DMS79 treated with DMSO at 0.1 percent for 48 hours (cell line): ENCODE measurements around the gene LNPEP.
"Not testable (repeated sequence)": the region's sequence is repeated elsewhere in the genome, so short reads cannot be mapped to it uniquely, and the experiment has no call there.

ENCODE experiments used
- DNase-seq: peaks from one replicate; lab custom pipeline; 2025; lab: John Stamatoyannopoulos, UW

Gene LNPEP

DNA sequence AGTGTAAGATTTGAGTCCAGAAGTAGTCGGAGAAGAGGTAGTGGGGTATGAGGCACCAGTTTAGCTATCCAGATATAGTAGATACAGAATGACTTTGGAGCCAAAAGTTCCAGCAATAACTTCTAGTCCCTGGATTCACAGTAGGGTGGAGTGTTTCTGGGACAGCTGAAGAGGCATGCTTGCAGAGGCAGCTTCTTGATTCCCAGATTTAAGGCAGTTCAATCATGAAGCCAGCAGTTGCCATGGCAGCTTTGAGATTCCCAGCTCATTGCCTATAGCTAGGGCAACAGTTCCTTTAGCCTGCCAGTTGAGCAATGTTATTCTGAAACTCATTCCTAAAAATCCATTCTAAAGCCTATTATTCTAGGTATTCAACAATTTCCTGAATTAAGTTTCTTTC is 127.4 kb downstream of the LNPEP start:
- peak; percentile 28 for DNase-seq

DNA sequence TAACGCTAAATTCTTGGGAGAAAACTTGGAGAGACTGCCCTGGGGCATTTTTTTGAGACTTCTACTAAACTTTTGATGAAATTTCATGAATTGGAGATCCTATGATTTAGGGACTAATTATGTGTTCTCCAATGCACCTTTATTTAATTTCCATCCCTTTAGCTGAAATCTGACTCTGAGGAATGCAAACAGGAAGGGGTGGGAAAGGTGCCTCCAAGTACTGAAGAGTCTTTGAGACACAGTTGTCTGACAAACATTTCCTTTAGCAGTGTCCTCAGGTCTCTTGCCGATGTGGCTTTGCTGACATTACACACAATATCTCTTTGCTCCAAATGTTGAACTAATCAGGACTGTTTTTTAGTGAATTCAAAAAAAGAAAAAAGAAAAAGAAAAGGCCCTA is 129.6 kb downstream of the LNPEP start:
- DNase-seq, result no peak

DNA sequence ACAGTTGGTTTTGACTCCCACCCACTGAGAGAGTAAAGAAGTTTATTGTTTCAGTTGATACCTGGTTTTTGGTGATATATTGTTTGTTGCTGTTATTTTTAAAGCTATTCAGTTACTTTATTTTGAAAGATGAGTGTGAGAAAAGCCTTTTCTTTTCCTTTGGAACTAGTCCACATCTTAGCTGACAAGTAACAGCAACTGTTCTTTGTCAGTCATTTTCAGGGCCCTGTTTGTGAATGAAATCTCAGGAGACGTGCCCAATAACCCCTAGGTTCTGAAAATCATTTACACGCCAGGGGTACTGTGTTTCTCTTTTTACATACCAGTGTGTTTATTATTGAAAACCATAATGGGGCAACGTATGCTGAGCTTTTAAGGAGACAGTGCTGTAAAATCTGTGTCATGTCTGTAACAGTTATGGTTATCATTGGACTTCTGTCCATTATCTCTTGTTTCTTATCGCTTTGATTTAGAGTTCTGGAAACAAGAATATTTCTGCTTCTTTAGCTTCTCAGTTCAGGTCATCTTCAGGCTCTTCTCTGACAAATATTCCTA is 131.5 kb downstream of the LNPEP start:
- no peak for DNase-seq

DNA sequence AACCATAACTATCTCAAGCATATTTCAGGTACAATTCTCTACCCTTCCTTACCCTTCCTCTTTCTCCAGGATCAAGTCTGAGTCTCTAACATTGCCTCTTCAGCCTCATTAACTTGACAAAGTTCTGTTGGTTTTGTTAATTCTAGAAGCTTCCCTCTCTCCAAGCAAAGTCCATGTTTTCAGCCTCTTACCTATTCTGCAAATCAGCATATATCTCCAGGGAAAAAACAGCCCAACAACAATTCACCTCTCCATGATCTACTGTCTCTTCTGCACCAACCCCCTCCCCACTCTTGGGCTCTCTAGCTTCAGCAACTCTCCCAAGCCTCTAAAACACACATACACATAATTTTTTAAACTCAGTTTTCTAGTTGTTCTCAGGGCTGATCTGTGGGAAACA is 134.4 kb downstream of the LNPEP start:
- DNase-seq, result no peak

DNA sequence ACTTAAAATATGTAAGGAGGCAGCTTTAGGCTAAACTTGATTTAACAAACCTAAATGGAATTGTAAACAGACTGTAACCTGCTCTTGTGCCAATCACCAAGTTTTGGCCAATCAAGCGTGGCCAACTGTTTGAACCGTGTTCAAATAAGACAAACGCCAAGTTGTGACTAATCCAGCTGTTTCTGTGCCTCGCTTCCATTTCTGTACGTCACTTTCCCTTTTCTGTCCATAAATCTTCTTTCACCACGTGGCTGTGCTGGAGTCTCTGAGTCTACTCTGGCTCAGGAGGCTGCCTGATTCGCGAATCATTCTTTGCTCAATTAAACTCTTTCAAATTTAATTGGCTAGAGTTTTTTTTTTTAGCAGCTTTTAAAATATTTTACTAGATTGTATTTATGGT is 135.2 kb downstream of the LNPEP start:
- no peak for DNase-seq

DNA sequence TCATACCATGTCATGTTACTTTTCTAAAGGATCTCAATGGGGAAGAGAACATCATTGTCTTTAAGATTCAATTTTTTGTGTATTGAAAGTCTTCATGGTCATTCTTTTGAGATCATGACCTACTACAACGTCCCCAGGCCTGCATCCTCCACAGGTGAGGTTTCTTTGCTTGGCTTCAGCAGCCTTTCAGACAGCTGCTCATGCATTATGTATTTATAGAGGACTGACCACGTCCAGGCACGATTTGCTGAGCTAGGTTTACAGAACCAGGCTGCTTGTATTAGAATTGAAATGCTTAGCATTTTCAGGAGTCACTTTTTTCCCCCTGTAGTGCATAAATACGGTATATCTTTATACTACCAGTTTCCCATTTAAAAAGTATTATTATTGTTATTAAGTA is 136.1 kb downstream of the LNPEP start:
- no peak for DNase-seq

DNA sequence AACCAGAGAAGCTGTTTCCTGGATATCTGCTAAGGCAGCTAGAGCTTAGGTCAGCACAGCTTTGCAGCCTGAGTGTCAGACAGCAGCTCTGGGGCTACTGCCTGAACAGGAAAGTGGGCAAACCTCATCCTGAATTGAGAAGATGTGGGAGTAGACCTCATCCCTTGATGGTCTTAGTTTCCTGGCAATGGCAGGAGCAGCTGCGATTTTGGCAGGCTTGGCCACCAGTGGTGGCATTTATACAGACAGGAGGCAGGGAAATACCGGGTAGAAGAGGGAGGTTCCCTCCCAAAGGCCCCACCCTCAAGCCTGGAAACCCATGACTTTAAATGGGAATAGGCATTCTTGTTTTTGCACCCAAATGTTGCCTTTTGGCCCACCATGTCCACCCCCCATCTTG is 136.8 kb downstream of the LNPEP start:
- DNase-seq, result no peak

DNA sequence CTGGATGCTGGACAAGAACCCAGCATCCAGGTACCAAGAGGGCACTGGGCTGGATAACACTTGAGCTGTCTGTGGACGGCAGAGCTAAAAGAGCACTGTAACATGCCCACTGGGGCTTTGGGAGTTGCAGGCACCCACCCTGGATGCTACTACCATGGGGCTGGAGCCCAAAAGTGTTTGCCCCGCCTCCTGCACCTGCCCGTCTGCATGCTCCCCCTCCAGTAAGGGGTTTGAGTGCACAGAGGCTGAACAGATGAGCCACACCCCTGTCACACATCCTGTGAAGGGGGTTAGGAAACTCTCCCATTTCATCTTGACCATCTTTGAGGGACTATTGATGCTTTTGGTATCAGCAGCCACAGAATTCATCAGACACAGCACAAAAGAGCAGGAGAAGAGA is 137.5 kb downstream of the LNPEP start:
- DNase-seq, result no peak

DNA sequence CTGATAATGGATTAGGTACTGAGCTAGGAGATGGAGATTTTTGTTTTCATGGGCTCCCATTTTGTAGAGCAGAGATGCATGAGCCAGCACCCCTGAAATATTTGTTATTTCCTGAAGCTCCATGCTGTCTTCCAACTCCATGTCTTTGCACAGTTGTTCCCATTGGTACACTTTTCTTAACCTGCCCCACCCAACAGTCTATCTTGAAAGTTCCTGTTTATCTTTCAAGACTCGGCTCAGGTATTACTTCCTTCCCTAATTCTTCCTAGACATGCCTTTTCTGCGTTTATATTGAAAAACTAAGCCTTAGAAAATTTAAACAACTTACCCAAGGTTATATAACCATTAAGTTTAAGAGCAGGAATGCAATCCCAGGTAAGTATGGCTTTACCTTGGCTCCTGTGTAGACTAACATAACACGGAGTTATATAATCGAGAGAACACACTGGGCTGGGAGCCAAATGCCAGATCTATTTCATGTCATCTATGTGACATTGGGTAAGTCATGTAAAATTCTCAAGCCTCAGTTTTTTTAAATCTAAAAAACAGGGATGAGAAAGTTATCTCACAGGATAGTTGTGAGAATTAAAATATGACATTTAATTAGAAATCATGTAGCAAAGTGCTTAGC is 139.1 kb downstream of the LNPEP start:
- DNase-seq, result no peak

DNA sequence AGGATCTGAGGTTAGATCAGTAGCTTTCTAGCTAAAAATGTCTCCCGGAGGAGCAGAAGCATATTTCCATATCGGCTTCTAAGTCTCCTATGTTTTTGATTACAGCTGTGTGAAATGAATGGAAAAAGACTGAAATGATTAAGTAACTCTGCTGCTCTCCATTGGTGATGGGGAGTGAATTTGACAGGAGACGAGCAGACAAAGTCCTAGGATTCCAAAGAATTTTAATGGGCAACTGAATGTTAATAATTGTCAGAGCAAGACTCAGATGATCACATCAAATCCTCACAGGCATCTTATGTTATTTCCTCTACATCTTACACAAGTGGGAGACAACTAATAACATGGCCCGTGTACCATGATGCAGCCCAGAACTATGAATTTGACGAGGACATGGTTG is 139.8 kb downstream of the LNPEP start:
- no peak for DNase-seq

DNA sequence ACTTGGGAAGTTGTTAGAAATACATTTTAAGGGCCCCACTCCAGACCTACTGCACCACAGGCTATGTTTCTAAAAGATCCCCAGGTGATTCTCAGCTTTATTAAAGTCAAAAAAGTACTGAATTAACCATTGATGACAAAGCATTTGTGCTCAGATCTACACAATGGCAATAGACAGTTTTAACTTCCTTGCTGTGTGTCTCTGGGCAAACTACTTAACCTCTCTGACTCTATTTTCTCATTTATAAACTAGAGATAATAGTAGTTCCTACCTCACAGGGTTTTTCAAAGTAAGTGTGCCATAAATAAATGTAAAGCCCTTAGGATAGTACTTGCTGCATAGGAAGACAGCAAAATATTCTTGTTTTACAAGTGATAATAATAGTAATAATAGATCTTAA is 140.2 kb downstream of the LNPEP start:
- no peak for DNase-seq

DNA sequence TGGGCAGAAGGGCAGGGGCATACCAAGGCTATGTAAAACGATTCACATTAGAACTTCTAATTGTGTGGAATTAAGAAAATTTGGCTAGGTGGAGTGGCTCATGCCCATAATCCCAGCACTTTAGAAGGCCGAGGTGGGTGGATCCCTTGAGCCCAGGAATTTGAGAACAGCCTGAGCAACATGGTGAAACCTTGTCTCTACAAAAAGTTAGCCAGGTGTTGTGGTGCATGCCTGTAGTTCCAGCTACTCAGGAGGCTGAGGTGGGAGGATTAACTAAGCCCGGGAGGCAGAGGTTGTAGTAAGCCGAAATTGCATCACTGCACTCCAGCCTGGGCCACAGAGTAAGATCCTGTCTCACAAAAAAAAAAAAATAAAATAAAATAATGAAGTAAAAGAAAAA is 141.4 kb downstream of the LNPEP start:
- no peak for DNase-seq

DNA sequence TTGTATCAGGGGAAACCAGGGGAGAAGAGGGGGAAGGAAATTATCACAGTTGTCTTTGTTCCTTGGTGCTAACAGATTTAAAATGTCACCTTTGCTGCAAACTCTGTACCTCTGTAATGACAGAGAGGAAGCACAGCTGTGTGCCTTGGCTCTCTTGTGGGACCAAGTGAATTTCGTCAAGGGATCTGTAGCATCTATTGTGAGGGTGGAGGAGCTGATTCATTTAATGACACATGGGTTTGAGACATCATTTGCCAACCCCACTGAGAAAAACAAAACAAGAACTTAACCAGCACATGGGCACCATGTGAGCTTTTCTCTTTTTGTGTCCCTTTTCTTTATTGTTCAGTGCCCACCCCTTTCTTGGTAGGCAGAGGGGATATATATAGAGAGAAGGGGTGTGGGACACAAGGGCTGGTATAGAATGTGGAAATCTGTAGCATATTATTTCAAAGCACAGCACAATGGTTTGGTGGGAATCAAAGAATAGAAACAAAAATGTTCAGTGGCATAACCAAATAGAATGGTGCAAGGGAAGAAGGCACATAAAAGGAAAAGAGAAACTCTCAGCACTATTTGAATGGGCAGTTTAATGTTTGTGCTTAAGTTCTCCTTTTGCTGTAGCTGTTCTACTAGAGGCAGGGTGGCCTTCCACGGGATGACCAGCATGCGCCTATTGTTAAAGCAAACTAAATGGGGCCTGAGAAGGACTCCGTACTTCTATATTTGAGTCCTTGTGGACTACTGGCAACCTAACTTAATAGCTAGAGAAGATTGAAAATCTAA is 143.3 kb downstream of the LNPEP start:
- no peak for DNase-seq

DNA sequence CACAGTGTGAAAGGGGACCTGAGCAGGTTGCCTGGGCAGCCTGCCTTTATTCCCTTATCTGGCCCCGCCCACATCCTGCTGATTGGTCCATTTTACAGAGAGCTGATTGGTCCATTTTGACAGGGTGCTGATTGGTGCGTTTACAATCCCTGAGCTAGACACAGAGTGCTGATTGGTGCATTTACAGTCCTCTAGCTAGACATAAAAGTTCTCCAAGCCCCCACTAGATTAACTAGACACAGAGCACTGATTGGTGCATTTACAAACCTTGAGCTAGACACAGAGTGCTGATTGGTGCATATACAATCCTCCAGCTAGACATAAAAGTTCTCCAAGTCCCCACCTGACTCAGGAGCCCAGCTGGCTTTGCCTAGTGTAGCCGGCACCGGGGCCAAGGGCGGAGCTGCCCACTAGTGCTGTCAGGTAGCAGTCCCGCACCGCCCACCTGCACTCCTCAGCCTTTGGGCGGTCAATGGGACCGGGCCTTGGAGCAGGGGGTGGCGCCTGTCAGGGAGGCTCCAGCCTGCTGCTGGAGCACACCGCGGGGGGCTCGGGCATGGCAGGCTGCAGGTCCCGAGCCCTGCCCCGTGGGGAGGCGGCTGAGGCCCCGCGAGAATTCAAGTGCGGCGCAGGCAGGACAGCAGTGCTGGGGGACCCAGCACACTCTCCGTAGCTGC is 149.0 kb downstream of the LNPEP start:
- DNase-seq, result not testable (repeated sequence)

DNA sequence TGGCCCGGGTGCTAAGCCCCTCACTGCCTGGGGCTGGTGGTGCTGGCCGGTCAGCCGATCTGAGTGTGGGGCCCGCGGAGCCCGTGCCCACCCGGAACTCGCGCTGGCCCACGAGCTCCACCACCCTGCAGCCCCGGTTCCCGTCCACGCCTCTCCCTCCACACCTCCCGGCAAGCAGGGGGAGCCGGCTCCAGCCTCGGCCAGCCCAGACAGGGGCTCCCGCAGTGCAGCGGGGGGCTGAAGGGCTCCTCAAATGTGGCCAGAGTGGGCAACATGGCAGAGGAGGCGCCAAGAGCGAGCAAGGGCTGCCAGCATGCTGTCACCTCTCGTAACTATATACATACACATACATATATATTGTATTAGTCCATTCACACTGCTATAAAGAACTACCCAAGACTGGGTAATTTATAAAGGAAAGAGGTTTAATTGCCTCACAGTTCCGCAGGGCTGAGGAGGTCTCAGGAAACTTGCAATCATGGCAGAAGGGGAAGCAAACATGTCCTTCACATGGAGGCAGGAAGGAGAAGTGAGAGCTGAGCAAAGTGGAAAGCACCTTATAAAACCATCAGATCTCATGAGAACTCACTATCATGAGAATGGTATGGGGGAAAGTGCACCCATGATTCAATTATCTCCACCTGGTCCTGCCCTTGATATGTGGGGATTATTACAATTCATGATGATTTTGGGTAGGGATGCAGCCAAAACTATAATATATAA is 149.7 kb downstream of the LNPEP start:
- DNase-seq, result no peak
